BJ (cell line): Measurements from ENCODE around the gene ZNF76. TPM values are rescaled to one million over a fixed set of nuclear protein-coding genes. Genes with fewer than 3 reads are reported as not detected.

Experiments
- CTCF ChIA-PET: fragments of 350-600 bp; formaldehyde crosslinking; extraction: SDS; loops from one replicate; lab custom pipeline; 2021; ENCODE audit warnings: antibody characterized with exemption, inconsistent platforms; lab: Yijun Ruan, JAX
- POLR2A ChIA-PET: fragments of 300-600 bp; sonication (Branson Sonifier 250); formaldehyde crosslinking; extraction: SDS; loops from one replicate; lab custom pipeline; 2021; ENCODE audit warnings: antibody characterized with exemption; lab: Charles Lee
- DNase-seq: peaks from one replicate; pipeline ENCODE4 v3.0.0-alpha.2; 2011; ENCODE audit warnings: low read depth
- H3K27me3 ChIP-seq: 2 replicates; pipeline ENCODE4 v1.6.0; 2011; ENCODE audit warnings: low read length; ENCODE audit not compliant: control insufficient read depth, insufficient read depth
- H3K36me3 ChIP-seq: 2 replicates; pipeline ENCODE4 v1.5.1; 2011; ENCODE audit warnings: low read length; ENCODE audit not compliant: control insufficient read depth, insufficient read depth
- H3K4me3 ChIP-seq: 2 replicates; pipeline ENCODE4 v1.5.1; 2011; ENCODE audit warnings: low read depth, mild to moderate bottlenecking, control low read depth, low read length
- polyA plus RNA-seq: library from polyadenylated mRNA; depleted of rRNA; stranded (reverse); fragments of >200 nt; gene quantifications from 2 replicates; pipeline ENCODE4 v1.2.3, GENCODE V29; 2011
- TF ChIP-seq, protein P1 (sequence below): IDR thresholded peaks from 2 replicates; pipeline ENCODE4 v1.5.1; 2011; ENCODE audit warnings: low read depth, mild to moderate bottlenecking, control low read depth, inconsistent platforms, low read length, moderate library complexity; ENCODE audit not compliant: insufficient read depth

Gene ZNF76
- polyA plus RNA-seq, 1 experiment: 23.3 TPM

GRCh38 chr6:35264550-35265274 is 5.2 kb downstream of the ZNF76 start:
- ChIA-PET POLR2A (no interaction called here), CTCF (interaction anchor here (0.8 to 1.2 kb wide), 3 partner anchors 22 to 23 kb away, joined by 3 to 4 read pairs (median 3); no protein-coding TSS in a partner anchor)
- TF ChIP-seq, protein P1, sequence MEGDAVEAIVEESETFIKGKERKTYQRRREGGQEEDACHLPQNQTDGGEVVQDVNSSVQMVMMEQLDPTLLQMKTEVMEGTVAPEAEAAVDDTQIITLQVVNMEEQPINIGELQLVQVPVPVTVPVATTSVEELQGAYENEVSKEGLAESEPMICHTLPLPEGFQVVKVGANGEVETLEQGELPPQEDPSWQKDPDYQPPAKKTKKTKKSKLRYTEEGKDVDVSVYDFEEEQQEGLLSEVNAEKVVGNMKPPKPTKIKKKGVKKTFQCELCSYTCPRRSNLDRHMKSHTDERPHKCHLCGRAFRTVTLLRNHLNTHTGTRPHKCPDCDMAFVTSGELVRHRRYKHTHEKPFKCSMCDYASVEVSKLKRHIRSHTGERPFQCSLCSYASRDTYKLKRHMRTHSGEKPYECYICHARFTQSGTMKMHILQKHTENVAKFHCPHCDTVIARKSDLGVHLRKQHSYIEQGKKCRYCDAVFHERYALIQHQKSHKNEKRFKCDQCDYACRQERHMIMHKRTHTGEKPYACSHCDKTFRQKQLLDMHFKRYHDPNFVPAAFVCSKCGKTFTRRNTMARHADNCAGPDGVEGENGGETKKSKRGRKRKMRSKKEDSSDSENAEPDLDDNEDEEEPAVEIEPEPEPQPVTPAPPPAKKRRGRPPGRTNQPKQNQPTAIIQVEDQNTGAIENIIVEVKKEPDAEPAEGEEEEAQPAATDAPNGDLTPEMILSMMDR: no peak
- Histone ChIP-seq H3K36me3 (no peaks in the 10 kb centered on the region), H3K4me3 (no peak overlapping the region), H3K27me3 (no peaks in the 10 kb centered on the region)
- no peak for DNase-seq

GRCh38 chr6:35265523-35265922 is 6.0 kb downstream of the ZNF76 start:
- TF ChIP-seq, protein P1: no peak
- ChIA-PET POLR2A (no interaction called here), CTCF (interaction anchor here (0.8 to 1.2 kb wide), 2 partner anchors 21 to 24 kb away, joined by 3 to 4 read pairs; no protein-coding TSS in a partner anchor)

DNA sequence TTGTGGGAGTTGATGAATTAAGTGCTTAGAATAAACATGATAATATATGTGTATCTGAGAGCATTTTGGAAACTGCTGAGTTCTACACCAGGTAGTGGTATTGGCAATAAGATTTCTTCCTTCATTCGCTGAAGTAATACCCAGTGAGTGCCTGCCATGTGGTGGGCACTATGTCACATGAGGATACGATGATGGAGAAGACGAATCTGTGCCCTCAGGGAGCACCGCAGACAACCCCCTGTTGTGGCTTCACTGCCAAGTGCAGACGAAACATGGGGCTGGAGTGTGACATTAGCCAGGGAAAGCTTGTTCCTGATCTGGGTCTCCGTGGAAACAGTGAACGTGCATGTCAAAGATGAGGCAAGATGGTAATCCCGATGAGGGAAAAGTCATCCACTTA is 7.9 kb downstream of the ZNF76 start:
- ChIA-PET POLR2A (no interaction called here), CTCF (interaction anchor here (0.7 to 1.5 kb wide), 3 partner anchors 27 to 61 kb away, joined by 3 read pairs; no protein-coding TSS in a partner anchor)
- no peaks in the 10 kb centered on the region for H3K36me3 ChIP-seq
- no peaks in the 10 kb centered on the region for H3K27me3 ChIP-seq
- TF ChIP-seq, protein P1: no peak
- DNase-seq: no peak
- H3K4me3 ChIP-seq: no peak overlapping the region

More at GRCh38 chr6:35265523-35265922, 6.0 kb downstream of the ZNF76 start:
- Histone ChIP-seq H3K36me3 (no peaks in the 10 kb centered on the region), H3K27me3 (no peaks in the 10 kb centered on the region), H3K4me3 (no peak overlapping the region)
- no peak for DNase-seq

DNA sequence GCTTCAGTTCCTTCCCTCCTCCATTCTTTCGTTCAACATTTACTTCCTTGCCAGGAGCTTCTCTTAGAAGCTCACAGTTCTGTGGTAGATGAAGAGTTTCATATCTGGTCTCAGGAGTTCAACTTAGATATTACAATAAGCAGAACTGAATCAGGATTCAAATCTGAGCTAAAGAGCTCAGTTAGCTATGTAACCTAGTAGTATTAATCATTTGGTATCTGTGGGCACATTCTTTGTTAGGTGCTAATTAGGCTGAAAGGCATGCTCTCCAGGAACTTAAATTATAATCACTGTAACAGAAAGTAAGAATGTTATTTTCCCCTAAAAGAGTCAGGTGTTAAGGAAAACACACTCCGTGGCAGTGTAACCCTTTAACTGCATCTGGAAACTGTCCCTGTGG is 8.4 kb downstream of the ZNF76 start:
- DNase-seq: no peak
- H3K36me3 ChIP-seq: no peaks in the 10 kb centered on the region
- H3K27me3 ChIP-seq: no peaks in the 10 kb centered on the region
- TF ChIP-seq, protein P1: no peak
- POLR2A ChIA-PET: no interaction called here
- CTCF ChIA-PET: interaction anchor here (0.7 to 1.5 kb wide), 3 partner anchors 26 to 61 kb away, joined by 3 read pairs; no protein-coding TSS in a partner anchor
- no peak overlapping the region for H3K4me3 ChIP-seq

GRCh38 chr6:35272005-35272404 is 12.5 kb downstream of the ZNF76 start:
- TF ChIP-seq, protein P1: no peak
- no peak for DNase-seq
- no peaks in the 10 kb centered on the region for H3K36me3 ChIP-seq
- H3K27me3 ChIP-seq: no peaks in the 10 kb centered on the region
- H3K4me3 ChIP-seq: no peak overlapping the region
- ChIA-PET POLR2A (no interaction called here), CTCF (no interaction called here)
